ENCODE measurements around the gene GNB2.
"Not testable (repeated sequence)": the region's sequence is repeated elsewhere in the genome, so short reads cannot be mapped to it uniquely, and the experiment has no call there.

The GNB2 gene

DNA sequence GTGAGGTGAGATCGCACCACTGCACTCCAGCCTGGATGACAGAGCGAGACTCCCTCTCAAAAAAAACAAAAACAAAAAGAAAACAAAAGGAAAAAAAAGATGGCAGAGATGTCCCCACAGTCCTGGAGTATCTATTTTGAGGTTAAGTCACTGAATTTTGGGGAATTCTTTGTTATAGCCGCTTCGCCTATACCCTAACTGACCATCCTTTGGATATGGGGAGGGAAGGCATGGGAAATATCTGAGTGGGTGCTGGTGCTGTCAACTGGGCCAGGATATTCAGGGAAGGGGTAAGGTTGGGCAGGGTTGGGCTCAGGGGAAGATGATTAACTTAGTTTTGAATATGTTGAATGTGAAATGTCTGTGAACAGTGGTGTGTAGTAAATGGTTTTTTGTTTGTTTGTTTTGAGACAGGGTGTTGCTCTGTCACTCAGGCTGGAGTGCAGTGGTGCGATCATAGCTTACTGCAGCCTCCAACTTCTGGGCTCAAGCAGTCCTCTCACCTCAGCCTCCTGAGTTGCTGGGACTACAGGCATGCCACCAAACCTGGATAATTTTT, 8.3 kb upstream of the GNB2 start:
- no peak for DNase-seq

DNA sequence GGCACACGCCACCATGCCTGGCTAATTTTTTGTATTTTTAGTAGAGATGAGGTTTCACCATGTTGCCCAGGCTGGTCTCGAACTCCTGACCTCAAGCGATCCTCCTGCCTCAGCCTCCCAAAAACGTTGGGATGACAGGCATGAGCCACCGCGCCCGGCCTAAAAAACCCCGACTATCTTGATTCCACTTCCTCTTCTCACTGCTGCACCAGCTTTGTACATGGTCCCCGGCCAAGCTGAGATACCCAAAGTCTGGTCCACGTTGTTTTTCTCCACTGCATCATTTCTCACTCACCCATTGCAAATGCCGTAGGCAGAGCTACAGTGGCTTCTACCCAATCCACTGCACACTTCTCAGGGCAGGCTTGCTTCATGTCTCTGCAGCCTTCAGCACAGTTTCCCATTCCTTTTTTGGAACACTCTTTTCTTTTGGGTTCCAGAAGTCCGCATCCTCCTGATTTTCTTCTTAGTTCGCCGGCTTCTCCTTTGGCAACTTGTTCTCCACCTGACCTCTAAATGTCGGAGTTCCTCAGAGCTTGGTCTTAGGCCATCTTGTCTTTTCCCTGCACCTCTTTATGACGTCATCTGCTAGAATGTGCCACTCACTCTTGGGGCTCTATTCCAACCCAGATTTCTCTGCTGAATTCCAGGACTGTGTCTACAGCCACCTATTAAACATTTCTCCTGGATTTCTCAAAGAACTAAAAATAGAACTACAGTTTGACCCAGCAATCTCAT, 6.0 kb upstream of the GNB2 start:
- no peak for DNase-seq

DNA sequence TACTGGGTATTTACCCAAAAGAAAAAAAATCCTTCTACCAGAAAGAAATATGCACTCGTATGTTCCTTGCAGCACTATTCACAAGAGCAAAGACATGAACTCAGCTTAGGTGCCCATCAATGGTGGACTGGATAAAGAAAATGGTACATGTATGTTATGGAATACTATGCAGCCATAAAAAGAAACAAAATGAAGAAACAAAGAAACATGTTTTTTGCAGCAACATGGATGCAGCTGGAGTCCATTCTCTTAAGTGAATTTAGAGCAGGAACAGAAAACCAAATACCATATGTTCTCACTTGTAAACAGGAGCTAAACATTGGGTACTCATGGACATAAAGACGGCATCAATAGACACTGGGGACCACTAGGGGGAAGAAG, 5.5 kb upstream of the GNB2 start:
- DNase-seq, result no peak

DNA sequence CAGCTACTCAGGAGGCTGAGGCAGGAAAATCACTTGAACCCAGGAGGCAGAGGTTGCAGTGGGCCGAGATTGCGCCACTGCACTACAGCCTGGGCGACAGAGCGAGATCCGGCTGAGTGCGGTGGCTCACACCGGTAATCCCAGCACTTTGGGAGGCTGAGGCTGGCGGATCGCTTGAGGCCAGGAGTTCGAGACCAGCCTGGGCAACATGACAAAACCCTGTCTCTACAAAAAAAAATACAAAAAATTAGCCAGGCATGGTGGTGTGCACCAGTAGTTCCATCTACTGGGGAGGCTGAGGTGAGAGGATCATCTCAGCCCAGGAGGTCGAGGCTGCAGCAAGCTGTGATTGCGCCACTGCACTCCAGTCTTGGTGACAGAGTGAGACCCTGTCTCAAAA, 4.4 kb upstream of the GNB2 start:
- not testable (repeated sequence) for DNase-seq

DNA sequence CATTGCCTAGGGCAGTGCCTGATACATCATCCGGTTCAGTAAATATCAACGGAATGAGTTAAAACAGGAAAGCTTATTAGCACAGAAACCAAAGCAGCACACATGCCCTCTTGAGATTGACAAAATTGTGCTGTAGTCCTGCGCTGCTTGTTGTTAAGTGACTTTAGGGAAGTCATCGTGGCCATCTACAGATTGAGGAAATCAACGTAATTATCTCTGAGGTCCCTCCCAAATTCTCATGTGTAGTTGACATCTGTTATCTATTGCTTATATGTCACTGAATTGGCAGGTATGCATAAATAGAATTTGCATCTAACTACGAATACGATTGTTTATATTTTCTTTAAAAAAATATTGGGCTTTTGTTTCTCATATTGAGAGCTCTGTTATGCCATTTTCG, 3.5 kb upstream of the GNB2 start:
- no peak for DNase-seq

DNA sequence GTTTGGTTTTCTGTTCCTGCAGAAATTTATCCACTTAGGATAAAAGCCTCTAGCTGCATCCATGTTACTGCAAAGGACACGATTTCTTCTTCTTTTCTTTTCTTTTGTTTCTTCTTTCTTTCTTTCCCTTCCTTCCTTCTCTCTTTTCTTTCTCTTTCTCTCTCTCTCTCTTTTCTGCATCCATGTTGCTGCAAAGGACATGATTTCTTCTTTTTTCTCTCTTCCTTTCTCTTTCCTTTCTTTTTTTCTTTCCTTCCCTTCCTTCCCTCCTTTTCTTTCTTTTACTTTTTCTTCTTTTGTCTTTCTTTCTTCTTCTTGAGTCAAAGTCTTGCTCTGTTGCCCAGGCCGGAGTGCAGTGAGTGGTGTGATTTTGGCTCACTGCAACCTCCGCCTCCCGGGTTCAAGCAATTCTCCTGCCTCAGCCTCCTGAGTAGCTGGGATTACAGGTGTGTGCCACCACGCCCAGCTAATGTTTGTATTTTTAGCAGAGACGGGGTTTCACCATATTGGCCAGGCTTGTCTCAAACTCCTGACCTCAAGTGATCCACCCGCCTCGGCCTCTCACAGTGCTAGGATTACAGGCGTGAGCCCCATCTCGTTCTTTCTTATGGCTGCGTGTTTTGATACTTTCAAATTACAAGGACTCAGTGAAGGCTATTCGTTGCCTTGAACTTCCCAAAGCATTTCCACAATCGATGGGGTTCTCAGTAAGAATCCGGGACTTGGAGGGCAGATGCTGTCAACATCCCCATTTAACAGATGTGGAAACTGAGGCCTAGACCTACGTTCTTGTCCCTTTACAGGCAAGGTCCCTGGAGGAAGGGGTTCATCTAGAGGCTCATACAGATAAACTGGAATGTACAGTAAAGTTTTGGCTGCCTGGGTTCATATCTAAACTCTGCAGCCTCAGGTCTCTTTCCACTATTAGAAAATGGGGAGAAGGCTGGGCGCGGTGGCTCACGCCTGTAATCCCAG, 1.9 kb upstream of the GNB2 start:
- no peak for DNase-seq

DNA sequence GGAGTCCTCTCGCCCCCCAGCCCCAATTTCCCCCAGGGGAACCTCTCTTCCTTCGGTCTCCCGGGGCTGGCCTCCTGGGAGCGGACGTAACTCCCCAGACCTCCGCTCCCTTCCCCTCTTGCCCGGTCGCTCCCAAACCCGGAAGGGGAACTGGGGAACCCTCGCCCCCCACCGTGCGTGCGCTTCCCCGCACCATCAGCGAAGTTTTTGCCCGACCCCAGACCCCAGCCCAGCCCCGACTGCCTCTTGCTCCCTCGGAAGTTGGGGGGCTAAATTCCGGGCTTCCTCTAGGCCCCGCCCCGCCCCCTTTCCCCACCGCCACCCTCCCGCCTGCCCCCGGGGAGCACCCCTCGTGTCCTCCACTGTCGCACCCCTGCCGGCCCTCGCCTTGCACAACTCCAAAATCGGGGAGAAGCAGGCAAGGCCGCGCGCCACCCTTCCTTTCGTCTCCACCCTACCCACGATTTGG, 436 bp downstream of the GNB2 start:
- DNase-seq, result peak; percentile 30

DNA sequence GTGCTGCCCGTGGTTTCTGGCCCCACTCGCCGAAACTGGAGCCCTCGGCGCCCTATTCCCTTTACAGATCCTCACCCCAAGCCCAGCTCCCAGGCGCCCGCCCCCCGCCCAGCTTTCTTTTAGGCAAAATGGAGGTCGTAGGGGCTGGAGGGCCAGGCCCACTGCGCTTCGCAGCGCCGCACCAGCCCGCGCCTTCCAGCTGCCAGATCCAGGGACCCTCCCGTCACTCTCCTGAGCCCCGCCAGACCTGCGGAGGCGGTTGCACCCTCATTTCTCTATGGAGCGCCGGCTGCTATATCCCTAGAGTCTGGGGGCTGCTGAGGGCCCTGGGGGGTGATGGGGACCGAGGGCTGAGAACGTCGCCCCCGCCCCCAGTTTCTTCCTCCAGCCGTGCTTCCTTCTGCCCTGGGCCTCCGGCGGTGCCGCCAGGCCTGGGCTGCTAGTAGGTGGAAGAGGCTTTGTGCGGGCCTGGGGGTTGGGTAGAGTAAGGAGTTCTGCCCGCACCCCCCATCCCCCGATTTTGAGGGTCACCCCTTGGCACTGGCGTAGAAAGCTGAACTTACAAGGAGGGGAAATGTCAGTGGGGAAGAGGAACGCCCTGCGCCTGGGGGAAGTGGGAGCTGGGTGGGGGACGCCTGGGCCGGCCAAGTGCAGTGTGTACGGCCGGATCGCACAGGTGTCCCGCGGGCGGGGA, 1.0 kb downstream of the GNB2 start:
- DNase-seq, result no peak

DNA sequence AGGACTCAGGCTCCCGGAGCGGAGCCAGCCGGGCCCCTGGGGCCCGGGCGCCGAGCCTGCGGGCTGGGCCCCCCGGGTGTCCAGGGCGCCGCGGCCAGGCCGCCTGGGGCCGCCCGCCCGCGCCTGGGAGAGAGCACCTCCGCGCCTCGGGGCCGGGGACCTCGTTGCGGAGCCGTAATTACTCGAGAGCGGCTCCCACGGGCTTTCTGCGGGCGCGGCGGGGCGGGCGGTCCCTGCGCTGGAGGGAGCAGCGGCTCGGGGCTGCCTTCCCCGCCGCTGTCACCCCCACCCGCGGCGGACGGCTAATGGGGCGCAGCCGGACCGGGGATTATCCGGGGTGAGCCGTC, 1.5 kb downstream of the GNB2 start:
- DNase-seq, result no peak

DNA sequence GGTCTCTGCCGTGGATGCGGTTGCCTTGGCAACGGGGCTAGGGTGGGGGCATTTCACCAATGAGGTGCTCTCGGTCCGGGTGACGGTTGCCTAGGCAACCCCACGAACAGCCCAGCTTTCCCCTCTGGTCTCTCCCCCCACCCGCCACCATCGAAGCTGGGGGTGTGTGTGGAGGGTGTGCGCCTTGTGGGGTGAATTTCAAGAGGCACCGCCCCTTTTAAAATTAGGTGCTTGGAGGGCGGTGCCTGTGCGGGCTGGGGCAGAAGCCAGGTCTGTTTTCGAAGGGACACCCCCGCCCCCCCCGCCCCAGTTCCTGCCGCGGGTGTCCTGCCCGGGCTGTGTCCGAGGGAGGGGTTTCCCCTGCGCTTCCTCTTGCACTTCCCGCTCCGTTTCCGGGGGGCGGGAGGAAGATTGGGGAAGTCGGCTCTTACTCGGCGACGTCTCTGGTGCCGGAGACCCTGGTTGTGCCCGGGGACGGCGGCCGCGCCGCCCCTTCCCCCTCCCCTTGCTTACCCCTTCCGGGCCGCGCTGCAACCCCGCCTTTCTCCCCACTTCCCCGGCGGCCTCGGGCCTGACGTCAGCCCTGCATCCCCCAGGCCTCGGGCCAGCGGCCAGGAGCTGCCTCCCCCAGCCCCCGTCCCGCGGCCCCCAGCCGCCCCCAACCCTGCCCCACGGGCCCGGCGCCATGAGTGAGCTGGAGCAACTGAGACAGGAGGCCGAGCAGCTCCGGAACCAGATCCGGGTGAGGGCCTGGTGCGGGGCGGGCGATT, 2.2 kb downstream of the GNB2 start:
- no peak for DNase-seq

DNA sequence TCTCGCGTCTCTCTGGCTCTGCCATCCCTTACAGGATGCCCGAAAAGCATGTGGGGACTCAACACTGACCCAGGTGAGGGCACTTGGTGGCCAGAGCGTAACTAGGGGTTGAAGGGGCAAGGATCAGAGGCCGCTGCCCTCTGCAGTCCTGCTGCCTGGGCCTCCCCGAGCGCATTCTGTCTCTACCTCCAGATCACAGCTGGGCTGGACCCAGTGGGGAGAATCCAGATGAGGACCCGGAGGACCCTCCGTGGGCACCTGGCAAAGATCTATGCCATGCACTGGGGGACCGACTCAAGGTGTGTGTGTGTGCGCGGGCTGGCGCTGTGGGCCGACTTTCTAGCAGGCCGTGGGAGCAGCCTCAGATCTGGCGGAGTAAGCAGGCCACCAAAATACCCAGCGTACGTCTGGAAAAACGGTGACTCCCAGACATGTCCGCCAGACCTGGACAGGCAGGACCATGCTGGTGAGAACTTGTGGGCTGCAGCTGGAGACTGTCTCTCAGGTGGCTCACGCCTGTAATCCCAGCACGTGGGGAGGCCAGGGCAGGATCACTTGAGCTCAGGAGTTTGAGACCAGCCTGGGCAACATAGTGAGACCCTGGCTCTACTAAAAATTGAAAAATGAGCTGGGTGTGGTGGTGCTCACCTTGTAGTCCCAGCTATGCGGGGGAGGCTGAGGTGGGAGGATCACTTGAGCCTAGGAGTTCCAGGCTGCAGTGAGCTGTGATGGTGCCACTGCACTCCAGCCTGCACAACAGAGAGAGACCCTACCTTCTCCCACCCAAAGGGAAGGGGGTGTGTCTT, 3.2 kb downstream of the GNB2 start:
- no peak for DNase-seq

DNA sequence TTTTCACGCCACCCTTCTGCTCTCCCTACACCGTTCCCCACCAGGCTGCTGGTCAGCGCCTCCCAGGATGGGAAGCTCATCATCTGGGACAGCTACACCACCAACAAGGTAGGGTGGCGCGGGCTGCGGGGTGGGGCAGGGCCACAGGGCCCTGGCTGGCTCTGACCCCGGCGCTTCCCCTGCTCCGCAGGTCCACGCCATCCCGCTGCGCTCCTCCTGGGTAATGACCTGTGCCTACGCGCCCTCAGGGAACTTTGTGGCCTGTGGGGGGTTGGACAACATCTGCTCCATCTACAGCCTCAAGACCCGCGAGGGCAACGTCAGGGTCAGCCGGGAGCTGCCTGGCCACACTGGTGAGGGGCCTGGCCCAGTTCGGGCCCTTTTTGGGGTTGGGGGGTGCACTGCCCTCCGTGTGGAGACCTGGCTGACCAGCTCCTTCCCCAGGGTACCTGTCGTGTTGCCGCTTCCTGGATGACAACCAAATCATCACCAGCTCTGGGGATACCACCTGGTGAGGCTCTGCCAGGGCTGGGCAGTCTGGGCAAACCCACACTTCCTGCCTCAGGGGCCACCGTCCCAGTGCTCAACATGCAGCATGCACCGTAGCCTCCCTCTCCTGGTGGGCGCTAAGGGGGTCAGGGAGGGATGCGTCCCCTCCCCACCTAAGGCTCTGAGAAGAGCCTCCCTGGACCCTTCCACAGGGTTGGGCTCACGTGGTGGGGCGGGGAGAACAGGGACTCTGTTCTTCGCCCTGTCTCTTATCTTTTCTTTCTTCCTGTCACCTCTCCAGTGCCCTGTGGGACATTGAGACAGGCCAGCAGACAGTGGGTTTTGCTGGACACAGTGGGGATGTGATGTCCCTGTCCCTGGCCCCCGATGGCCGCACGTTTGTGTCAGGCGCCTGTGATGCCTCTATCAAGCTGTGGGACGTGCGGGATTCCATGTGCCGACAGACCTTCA, 4.0 kb downstream of the GNB2 start:
- no peak for DNase-seq

DNA sequence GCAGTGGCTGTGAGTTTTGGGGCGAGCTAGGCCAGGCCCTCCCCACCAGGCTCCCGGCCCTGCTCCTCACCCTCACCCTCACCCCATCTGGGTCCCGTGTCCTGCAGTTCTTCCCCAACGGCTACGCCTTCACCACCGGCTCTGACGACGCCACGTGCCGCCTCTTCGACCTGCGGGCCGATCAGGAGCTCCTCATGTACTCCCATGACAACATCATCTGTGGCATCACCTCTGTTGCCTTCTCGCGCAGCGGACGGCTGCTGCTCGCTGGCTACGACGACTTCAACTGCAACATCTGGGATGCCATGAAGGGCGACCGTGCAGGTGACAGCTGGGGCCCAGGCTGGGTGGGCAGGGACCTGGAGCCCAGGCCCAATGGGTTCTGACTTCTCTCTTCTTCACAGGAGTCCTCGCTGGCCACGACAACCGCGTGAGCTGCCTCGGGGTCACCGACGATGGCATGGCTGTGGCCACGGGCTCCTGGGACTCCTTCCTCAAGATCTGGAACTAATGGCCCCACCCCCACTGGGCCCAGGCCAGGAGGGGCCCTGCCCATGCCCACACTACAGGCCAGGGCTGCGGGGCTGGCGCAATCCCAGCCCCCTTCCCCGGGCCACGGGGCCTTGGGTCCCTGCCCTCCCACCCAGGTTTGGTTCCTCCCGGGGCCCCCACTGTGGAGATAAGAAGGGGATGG, 4.9 kb downstream of the GNB2 start:
- DNase-seq, result no peak

DNA sequence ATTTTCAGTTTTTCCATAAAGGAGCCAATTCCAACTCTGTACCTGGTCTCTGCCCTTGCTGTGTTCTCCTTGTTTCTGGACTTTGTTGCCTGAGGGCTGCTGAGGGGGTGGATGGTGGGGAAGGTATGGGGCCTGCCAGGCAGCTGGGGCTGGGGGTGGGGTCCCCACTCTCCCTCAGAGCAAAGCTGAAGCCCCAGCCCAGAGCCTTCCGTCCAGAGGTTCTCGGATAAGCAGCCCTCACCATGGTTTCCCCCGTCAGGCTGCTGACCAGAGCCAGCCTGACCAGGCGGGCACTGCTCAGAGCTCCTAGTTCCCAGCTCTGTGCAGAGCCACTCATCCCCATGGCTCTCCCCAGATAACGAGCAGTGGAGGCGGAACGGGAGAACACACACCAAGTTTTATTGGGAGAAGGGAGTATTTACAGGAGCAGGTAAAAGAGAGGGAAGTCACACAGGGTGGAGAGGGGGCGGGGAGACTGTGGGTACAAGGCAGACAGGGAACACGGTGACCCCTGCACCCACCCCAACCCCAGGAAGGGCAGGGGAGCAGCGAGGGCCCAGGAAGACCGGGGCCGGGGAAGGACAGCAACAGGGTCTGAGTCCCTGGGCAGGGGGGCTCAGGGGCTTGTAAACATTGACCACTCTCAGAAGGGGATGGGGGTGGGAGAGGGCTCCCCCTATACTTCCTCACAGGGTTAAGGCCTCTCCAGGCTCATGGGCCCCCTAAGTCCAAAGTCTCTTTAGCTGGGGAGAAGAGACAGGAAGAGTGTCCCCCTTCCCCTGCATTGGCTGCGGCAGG, 5.8 kb downstream of the GNB2 start:
- DNase-seq, result no peak

DNA sequence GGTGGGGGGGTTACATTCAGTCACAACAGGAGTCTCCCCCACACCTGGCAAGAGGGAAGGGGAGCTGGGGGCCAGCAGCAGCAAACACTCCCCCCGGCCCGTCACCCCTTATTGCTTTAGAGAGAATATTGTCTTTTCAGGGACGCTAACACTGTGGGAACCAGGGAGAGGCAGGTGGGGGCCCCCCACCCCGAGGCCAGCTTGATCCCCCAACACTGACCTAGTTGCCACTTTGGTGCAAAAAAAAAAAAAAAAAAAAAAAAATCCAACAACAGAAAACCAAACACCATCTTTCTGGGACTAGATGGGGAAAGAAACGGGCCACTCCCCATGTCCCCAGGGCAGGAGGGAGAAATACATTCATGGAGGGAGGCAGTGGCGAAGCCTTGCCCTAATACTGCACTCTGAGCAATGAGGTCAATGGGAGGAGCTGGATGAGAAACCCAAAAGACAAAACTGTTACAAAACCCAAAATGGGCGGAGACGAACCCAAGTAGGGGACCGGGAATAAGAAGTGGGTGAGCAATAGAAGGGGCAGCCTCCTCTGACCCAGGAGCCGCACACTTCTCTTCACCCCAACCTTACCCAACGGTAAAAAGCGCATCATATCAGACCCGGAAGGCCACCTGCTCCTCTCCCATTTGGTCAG, 6.5 kb downstream of the GNB2 start:
- no peak for DNase-seq

DNA sequence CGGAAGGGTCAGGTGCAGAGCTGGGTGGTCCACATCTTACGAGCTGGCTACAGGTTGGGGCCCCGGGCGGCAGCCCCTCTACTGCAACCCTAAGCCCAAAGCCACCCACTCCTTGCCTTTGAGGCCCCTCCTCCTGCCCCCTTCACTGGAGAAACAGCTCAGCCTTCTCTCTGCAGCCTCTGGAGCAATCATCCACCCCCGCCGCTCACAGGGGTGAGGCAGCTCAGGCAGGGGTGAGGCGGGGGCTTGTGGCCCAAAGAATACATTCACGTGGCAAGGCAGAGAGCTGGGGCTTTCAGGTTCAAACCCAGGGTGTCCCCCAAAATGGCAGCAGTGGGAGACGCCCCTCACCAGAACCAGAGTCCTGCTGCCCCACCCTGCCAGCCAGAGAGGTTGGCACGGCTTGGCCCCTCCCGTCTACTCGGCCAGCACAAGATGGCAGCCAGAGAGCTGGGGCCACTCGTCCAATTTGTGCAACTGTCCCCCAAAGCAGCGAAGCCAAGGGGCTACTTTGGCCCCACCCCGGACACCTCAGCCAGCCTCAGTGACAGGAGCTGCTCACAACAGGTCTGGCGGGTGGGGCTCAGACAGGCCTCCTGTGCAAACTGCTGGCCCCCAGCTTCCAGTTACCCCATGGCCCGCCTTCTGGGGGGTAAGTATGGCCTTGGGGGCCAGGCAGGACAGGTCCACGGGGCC, 7.2 kb downstream of the GNB2 start:
- DNase-seq, result no peak

DNA sequence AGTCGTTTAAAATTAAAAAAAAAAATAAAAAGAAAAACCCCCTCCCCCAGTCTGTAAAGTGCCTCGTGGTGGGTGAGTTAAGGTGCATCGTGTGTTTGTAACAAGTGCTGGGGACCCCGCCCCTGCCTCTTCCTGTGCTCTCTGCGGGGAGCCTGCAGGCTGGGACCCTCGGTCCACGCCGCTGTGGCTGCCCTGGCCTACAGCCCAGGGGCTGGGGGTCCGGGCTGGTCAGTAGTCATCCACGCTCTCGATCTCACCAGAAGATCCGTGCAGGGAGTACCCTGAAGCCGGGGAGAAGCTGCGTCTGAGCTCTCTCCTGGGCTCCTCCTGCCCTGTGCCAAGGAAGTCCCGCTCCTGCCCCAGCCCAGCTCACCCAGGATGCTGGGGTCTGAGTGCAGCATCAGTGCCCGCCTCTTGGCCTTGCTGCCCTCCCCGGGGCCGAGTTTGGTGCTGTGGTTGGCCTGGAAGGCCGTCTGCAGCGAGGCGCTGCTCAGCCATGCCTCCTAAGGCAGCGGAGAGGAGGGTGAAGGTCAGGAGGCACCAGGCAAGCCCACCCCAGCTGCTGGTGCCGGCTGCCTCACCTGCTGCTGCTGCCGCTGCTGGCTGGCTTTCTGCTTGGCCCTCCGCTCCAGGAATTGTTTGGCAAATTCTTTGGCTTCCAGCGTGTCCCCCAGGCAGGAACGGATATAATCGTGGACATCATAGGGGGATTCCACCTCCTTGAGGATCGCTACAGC, 8.1 kb downstream of the GNB2 start:
- no peak for DNase-seq

Data from NCI-H345 (cell line).